ENCODE results near the gene FGFBP3. TPM values are rescaled to one million over a fixed set of nuclear protein-coding genes. Genes with fewer than 3 reads are reported as not detected.

The FGFBP3 gene
- polyA plus RNA-seq, 3 donors, result 0.30 to 0.45 (median 0.32) TPM

- H3K4me1 ChIP-seq (ENCODE audit: control insufficient read depth in 1 of 2, insufficient read depth in 2 of 2, low read length in 2 of 2), result no peaks in the 10 kb centered on the region
- H3K27ac ChIP-seq (ENCODE audit: low read depth in 1 of 2, low read length in 2 of 2), result no peak overlapping the region
- H3K79me2 ChIP-seq (ENCODE audit: insufficient read depth, low read length), result no peaks in the 10 kb centered on the region
- intact Hi-C loops (cut with micrococcal nuclease), result no loop called here
- Mint-ChIP-seq H3K36me3 (no peaks in the 10 kb centered on the region), H3K4me1 (no peaks in the 10 kb centered on the region), H3K27ac (no peak overlapping the region), H3K9me3 (peaks cover 0 to 2% (median 0%) of the 10 kb centered on the region in 7 donors), H3K4me3 (no peak overlapping the region), H3K27me3 (ENCODE audit: low read depth in 3 of 3) (no peaks in the 10 kb centered on the region)
- DNase-seq, result no peak
- H3K4me3 ChIP-seq (replicated peaks in 1 of 3; ENCODE audit: low read depth in 2 of 3, low read length in 3 of 3), result no peak overlapping the region
- no peaks in the 10 kb centered on the region for H3K27me3 ChIP-seq (ENCODE audit: control insufficient read depth in 2 of 2, insufficient read depth in 2 of 2, low read length in 2 of 2)
- no peaks in the 10 kb centered on the region for H4K20me1 ChIP-seq (ENCODE audit: insufficient read depth, low read length)
- no peak overlapping the region for H3K9ac ChIP-seq (ENCODE audit: insufficient read depth, low read length, poor library complexity, severe bottlenecking)
- no peaks in the 10 kb centered on the region for H3K36me3 ChIP-seq (replicated peaks in 1 of 2; ENCODE audit: control insufficient read depth in 1 of 2, insufficient read depth in 2 of 2, low read length in 2 of 2)
- TF ChIP-seq CTCF (IDR thresholded peaks at IDR 0.05), result no peak
- no peak overlapping the region for H3K4me2 ChIP-seq (replicated peaks; ENCODE audit: extremely low read depth, low read length, poor library complexity, severe bottlenecking)
- WGBS (ENCODE audit: insufficient coverage), result 100% methylated on average over 2 of the region's 2 CpGs
- H2AFZ ChIP-seq (ENCODE audit: insufficient read depth, low read depth, low read length, poor library complexity, severe bottlenecking), result no peak overlapping the region
- H3K9me3 ChIP-seq (replicated peaks in 1 of 2; ENCODE audit: control insufficient read depth in 1 of 2, insufficient read depth in 1 of 2, low read length in 2 of 2), result no peaks in the 10 kb centered on the region
Measured at GRCh38 chr10:91875156-91875555, 34.1 kb downstream of the FGFBP3 start.

GRCh38 chr10:91865562-91866081, 43.7 kb downstream of the FGFBP3 start:
- H3K4me3 Mint-ChIP-seq, result no peak overlapping the region
- H3K4me2 ChIP-seq (replicated peaks; ENCODE audit: extremely low read depth, low read length, poor library complexity, severe bottlenecking), result no peak overlapping the region
- H4K20me1 ChIP-seq (ENCODE audit: insufficient read depth, low read length), result peaks cover 3% of the 10 kb centered on the region
- DNase-seq, result no peak
- H3K79me2 ChIP-seq (ENCODE audit: insufficient read depth, low read length), result no peaks in the 10 kb centered on the region
- no peak overlapping the region for H3K4me3 ChIP-seq (replicated peaks in 1 of 3; ENCODE audit: low read depth in 2 of 3, low read length in 3 of 3)
- H3K9ac ChIP-seq (ENCODE audit: insufficient read depth, low read length, poor library complexity, severe bottlenecking), result no peak overlapping the region
- no peaks in the 10 kb centered on the region for H3K4me1 Mint-ChIP-seq
- no peak for TF ChIP-seq CTCF (IDR thresholded peaks at IDR 0.05)
- H3K27ac Mint-ChIP-seq, result no peak overlapping the region
- peaks cover 0 to 3% (median 0%) of the 10 kb centered on the region in 3 donors for H3K27me3 Mint-ChIP-seq (ENCODE audit: low read depth in 3 of 3)
- WGBS (ENCODE audit: insufficient coverage), result 100% methylated on average over 1 of the region's 2 CpGs
- H3K9me3 Mint-ChIP-seq, result no peaks in the 10 kb centered on the region
- H3K4me1 ChIP-seq (ENCODE audit: control insufficient read depth in 1 of 2, insufficient read depth in 2 of 2, low read length in 2 of 2), result no peaks in the 10 kb centered on the region
- H3K27ac ChIP-seq (ENCODE audit: low read depth in 1 of 2, low read length in 2 of 2), result no peak overlapping the region
- peaks cover 52% of the 10 kb centered on the region in 2 donors for H3K36me3 Mint-ChIP-seq
- no peak overlapping the region for H2AFZ ChIP-seq (ENCODE audit: insufficient read depth, low read depth, low read length, poor library complexity, severe bottlenecking)
- H3K27me3 ChIP-seq (ENCODE audit: control insufficient read depth in 2 of 2, insufficient read depth in 2 of 2, low read length in 2 of 2), result no peaks in the 10 kb centered on the region
- intact Hi-C loops (cut with micrococcal nuclease), result loop anchor here in 1 of 2 donors (5.0 kb wide), 1 partner anchor 42 kb away; the partner anchor contains the start of gene FGFBP3
- H3K9me3 ChIP-seq (replicated peaks in 1 of 2; ENCODE audit: control insufficient read depth in 1 of 2, insufficient read depth in 1 of 2, low read length in 2 of 2), result no peaks in the 10 kb centered on the region
- H3K36me3 ChIP-seq (replicated peaks in 1 of 2; ENCODE audit: control insufficient read depth in 1 of 2, insufficient read depth in 2 of 2, low read length in 2 of 2), result peaks cover 52 to 65% of the 10 kb centered on the region in 2 donors

All from CD14-positive monocyte (primary cell).